ENCODE results near the gene DNM2.
"Not testable (repeated sequence)": the region's sequence is repeated elsewhere in the genome, so short reads cannot be mapped to it uniquely, and the experiment has no call there.

DNM2 gene

DNA sequence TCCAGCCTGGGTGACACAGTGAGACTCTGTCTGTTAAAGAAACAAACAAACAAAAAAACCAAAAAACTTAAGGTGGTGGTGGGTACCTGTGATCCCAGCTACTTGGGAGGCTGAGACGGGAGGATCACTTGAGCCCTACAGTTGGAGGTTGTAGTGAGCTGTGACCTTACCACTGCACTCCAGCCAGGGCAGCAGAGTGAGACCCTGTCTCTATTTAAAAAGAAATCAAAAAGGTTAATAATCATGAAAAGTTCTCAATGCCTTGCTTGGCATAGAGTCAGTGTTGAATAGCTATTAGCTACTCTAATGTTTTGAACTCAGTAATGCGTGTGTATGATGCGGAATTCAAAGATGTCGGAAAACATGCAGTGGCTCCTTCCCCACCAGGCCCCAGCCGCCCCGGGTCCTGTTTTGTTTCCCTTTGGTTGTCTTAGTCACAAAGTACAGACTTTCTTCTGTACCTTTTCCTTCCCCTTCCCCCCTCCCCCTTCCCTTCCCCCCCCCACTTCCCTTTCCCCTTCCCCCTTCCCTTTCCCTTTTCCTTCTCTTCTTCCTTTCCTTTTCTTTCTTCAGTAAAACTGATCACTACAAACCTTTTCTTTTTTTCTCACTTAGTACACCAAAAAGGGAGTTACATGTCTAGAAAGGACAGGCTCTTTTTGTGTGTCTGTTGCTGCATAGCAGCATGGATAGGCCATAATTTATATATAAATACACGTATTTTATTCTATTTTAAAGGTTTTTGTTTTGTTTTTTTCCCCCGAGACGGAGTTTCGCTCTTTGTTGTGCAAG is 35.2 kb downstream of the DNM2 start:
- DNase-seq = no peak

DNA sequence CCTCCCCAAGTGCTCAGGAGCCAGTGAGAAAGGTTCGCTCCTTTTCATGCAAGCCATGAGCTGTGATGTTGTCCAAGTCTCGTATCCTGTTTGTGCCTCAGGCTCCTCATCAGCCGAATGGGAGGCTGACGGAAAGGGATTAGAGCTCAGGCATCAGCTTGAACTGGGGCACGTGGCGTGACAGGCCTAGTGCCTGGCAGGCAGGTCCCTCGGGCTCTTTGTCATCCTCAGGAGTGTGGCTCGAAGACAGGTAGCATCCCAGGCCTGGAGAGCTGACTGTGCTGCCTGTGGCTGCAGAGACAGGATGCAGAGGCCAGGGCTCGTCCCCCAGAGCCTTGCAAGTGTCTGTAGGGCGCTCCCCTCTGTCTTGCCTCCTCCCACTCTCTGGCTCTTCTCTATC is 38.5 kb downstream of the DNM2 start:
- DNase-seq = no peak

DNA sequence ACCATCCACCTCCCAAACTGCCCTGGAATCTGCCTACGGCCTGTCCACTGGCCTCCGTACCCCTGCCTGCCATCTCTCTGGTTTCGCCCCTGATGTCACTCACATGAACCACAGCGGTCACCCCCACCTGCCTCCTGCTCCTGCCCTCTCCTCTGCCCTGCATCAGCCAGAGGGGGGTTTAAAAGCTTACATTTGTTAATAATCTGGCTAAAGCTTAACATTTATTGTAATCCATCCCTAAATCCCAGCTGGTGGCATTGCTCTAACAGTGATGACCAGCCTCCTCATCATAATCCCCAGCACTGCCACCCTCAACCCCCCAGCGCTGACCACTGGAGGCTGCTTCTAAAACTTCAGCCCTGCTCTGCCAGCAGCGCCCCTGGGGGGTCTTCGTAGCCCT is 38.9 kb downstream of the DNM2 start:
- no peak for DNase-seq

DNA sequence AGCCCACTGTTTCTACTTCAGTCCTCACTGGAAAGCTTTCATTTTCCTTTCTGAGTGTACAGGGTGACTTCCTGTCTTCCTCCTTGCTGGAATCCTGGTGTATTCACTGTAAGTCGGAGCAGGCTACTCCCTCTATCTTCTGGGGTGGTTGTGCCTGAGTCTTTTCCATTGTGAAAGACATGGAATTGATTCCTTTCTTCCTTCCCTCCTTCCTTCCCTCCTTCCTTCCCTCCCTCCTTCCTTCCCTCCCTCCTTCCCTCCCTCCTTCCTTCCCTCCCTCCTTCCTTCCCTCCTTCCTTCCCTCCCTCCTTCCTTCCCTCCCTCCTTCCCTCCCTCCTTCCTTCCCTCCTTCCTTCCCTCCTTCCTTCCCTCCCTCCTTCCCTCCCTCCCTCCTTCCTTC is 40.2 kb downstream of the DNM2 start:
- not testable (repeated sequence) for DNase-seq

DNA sequence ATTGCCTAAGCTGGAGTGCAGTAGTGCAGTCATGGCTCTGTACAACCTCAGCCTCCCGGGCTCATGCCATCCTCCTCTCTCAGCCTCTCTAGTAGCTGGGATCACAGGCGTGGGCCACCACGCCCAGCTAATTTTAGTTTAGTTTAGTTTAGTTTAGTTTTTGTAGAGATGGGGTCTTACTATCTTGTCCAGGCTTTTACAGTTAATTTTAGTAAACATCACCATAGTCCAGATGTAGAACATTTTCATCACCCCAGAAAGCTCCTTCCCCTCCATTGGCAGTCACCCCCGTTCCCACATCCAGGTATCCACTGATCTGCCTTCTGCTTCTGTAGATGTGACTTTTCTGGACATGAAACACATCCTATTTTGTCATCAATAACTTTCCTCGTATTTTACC is 41.1 kb downstream of the DNM2 start:
- no peak for DNase-seq

DNA sequence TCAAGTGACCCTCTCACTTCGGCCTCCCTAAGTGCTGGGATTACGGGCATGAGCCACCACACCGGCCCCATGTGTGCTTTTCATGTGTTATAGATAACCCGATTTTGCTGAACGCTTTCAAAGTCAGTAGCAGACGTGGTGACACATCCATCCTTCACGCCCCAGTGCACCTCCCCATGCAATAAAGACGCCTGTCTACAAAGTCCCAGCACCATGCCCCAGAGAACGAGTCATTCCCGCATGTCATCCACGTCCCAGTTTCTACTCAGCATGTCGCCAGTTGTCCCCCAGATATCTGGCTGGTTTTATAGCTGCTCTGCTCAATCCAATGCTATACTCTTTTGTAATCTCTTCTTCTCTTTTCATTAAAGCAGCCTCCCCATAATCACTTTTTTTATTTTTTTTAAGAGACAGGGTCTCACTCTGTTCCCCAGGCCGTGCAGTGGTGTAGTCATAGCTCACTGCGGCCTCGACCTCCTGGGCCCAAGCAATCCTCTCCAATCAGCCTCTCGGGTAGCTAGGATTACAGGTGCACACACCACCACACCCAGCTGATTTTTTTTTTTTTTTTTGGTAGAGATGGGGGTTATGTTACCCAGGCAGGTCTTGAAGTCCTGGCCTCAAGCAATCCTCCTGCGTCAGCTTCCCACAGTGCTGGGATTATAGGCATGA is 42.5 kb downstream of the DNM2 start:
- DNase-seq = no peak

DNA sequence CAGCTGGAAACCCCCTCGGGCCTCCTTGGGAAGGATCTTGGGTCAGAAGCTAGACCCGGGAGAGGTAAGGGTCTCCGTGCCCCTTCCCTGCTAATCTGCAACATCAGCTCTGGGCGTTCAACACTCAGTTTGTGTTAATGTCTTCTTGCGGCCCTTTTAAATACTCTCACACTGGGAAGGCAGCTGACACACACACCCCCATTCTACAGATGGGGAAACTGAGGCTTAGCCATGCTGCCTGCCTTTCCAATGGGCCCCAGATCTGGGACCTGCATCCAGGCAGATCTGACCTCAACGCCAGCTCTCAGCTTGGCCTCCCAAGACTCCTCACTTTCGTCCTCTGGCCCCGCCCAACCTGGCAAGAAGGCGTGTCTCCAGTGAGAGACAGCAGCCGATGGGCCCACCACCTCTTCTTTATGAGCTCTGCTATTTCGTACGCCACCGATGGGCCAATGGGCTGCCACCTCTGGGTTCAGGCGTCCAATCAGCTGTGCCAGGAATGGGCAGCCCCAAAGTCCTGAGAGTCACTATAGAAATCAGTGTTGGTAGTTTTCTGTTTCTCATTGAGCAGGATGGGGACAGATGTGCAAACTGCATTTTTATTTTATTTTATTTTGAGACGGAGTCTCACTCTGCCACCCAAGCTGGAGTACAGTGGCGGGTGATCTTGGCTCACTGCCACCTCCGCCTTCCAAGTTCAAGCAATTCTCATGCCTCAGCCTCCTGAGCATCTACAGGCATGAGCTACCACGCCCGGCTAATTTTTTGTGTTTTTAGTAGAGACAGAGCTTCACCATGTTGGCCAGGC is 43.8 kb downstream of the DNM2 start:
- no peak for DNase-seq

DNA sequence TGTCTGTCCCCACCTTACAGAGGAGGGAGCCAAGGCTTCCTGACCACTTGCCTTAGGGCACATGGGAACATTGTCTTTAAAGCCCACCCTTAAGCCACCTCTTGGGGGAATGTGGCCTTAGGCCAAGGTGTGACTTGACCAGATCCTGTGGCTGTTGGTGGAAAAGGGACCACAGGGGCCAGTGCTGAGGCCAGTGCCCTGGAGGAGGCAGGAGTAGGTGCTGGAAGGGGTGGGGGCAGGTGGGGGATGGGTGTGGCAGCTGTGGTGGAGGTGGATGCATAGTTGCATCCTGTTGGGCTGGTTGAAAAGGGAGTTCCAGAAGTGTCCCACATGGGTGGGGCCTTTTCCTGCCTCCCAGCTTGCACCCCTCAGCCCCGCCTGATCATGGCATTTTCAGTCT is 44.8 kb downstream of the DNM2 start:
- DNase-seq = peak; percentile 40

DNA sequence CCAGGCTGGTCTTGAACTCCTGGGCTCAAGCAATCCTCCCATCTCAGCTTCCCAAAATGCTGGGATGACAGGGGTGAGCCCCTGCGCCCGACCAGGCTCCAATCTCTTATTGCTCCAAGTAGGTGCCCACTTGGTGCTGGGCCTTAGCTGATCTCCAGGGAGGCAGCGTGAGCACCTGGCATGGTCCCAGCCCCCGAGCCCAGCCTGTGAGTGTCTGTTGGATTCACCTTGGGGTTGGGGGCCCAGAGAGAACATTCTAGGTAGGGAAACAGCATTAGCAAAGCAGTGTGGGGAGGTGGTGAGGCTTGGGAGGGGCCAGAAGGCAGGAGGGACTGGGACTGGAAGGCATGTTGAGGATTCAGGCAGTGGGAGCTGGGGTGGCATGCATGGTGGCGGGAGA is 45.5 kb downstream of the DNM2 start:
- no peak for DNase-seq

DNA sequence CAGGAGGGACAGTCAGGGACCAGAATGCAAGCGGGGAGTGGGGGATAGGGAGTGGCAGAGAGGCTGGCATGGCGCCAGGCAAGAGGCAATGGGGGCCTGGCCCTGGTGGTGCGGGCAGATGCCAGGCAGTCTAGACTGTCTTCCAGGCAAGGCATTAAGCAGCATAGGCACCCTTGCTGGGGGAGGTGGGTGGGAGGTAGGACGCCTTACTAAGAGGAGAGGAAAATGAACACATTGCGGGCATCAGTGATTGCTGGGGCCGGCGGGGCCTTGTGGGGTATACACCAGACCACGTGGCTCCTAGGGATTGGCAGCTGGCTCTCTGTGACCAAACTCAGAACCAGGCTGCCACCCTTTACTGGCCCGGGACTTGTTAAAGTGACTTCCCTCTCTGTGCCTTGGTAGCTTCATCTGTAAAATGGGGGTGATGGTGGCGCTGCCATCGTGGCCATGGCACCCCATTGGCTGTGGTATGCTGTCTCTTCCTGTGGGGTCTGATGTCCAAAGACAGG is 46.0 kb downstream of the DNM2 start:
- DNase-seq = no peak

DNA sequence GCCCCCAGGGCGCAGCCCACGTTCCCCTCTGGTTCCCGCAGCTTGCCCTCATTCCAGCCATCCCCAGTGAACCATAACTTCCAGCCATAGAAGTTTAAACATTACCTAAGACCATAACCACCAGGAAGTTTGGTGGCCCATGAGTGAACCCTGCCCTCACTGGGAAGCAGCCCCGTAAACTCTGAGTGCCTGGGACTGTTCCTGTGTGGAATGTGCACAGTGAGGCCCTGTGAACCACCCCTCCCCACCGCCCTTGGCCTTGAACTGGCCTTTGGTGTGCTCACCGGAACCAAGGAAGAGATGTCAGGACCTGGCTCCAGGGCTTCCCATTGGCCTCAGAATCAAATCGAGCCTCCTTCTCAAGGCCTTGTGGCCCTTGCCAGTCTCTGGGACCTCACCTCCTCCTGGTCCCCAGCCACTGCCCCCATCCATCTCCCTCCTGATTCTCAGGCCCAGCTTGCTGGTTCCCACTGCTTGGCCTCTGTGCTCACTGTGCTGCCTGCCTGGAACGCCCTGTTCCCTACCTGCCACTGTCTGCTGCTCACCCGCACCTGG is 46.5 kb downstream of the DNM2 start:
- DNase-seq = no peak

DNA sequence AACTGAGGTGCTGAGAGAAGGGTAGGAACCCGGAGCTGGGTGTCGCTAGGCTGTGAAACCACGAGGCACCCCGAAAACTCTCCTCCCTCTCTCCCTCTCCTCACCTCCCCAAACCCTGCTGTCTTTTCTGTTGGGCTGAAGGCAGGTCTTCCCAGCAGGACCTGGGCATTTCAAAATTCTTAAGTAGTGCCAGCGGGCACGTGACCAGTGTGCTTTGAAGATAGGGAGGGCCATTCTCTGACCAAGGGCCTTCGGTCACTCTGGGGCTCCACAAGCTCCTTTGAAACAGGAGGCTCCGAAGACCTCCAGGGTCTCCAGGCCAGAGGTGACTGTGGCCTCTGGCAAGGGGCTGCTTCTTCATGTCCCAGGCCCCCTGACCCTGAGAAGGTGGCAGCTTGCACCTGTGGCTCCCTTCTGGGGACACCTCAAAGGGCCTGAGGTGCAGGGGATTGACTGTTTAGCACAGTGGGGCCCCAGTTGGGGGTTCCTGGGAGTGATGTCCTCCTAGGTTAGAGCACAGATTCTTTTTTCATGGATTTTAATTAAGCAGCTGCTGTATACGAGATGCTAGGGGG is 48.3 kb downstream of the DNM2 start:
- DNase-seq = no peak

DNA sequence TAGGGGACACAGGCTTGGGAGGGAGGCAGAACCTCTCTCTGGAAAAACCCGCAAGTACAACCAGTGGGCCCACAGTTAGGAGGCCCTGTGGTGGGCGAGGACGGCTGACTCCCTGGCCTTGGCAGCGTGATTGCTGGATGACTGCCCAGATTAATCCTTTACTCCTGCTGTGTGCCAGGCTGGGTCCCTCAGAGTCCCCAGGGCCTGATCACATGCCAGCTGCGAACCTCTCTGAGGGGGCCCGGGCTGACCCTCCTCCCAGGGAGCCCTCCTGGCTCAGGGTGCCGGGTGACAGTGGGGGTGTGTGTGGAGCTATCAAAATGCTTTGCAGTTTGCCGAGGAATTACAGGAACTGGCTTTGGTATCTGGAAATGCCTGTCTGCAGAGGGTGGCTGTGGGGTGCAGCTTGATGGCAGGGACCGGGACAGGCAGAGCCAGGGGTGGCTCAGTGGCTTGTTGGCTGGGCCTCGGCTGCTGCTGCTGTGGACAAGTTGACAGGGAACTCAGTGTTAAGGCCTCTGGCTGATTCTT is 48.9 kb downstream of the DNM2 start:
- no peak for DNase-seq

DNA sequence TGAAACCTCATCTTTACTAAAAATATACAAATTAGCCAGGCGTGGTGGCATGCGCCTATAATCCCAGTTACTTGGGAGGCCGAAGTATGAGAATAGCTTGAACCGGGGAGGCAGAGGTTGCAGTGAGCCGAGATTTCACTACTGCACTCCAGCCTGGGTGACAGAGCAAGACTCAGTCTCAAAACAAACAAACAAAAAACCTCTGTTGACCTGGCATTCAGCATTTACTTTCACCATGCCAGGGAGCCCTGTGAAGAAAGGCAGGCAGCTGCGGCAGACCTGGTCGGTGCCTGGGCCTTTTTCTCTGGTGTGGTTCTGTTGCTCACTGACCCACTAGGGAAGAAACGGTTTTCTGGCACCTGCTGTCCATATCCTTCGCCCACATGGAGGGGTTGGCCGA is 49.8 kb downstream of the DNM2 start:
- DNase-seq = no peak

DNA sequence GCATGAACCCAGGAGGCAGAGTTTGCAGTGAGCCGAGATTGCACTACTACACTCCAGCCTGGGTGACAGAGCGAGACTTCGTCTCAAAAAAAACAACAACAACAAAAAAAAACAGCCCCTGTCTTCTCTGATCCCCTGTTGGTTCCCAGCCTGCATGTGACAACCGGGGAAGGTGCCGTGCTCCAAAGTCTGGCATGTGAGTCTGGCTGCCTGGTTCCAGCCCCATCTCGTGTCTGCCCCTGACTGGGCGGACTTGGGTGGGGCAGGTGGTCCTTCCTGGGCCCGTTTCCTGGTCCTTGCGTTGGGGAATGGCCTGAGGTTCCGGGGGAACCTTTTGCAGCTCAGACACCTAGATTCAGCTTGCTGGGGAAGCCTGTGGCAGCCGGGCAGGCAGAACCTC is 50.5 kb downstream of the DNM2 start:
- no peak for DNase-seq

DNA sequence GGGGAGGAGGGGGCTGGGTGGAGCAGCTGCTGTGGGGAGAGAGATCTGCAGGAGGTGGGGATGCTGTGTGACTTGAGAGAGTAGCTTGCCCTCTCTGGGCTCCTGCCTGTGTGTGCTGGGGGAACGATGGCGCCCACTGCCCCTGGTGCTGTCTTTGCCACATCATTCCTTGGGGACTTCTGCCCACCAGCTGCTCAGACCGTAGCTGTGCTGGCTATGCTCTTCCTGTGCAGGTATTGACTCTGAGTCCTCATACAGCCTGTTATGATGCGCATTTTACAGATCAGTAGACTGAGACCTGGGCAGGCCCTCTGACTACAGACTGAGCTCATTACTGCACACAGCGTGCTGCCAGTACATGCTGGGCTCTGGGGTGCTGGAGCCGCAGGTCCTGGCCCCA is 51.1 kb downstream of the DNM2 start:
- no peak for DNase-seq

DNA sequence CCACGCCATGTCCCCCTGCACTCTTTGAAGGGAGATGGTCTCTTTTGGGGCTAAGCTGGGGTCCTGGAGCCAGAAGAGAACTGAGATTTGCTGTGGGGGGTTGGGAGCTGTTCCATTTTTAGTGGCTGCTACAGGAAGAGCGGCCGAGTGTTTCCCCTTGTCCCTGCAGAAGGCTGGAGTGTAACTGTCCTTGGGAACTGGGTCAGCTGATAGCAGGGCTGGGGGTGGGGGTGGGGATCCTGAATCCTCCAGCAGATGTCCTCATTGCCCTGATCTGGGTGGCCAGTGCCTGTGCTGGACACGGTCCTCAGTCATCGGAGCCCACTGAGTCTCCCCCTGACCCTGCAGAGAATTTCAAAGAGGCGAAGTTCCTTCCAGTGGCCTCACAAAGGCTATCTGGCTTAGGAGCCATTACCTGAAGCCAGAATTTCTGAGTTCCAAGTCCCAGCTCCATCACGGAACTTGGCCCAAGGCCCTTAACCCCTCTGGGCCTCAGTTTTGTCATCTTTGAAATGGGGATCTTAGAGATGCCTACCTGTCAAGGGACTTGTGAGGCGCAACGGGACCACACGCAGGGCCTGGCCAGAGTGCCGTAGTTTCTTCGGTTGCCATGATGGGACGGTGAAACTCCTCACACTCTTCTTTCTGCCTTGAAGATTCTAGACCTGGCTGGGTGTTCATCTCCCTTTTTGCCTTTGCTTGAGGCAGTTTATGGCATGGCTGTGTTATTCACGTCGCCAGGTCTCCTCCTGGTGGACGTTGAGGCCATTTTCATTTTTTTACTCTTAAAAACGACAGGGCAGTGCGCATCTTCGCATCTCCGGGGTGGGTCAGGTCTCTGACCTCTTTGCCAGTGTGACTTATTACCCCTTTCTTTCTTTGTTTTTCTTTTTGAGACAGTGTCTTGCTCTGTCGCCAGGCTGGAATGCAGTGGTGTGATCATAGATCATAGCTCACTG is 51.9 kb downstream of the DNM2 start:
- DNase-seq = no peak

DNA sequence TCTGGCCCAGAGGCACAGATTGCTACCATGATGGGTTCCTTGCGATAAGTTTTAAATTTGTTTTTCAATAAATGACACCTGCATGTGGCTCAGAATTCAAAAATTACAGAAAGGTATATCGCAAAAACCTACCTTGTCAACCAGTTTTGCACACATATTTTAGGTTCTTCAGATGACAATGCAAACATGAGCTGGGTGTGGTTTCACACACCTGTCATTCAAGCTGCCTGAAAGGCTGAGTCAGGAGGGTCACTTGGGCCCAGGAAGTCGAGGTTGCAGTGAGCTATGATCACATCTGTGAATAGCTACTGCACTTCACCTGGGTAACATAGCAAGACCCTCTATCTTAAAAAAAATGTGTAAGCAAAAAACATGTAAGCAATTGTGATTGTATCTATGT is 56.1 kb downstream of the DNM2 start:
- DNase-seq = no peak

DNA sequence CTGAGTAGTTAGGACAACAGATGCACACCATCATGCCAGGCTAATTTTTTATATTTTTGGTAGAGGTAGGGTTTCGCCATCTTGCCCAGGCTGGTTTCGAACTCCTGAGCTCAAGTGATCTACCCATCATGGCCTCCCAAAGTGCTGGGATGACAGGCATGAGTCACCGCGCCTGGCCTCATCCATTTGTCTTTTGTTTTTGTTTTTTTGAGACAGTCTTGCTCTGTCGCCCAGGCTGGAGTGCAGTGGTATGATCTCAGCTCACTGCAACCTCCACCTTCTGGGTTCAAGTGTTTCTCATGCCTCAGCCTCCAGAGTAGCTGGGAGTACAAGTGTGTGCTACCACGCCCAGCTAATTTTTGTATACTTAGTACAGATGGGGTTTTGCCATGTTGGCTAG is 57.0 kb downstream of the DNM2 start:
- no peak for DNase-seq

DNA sequence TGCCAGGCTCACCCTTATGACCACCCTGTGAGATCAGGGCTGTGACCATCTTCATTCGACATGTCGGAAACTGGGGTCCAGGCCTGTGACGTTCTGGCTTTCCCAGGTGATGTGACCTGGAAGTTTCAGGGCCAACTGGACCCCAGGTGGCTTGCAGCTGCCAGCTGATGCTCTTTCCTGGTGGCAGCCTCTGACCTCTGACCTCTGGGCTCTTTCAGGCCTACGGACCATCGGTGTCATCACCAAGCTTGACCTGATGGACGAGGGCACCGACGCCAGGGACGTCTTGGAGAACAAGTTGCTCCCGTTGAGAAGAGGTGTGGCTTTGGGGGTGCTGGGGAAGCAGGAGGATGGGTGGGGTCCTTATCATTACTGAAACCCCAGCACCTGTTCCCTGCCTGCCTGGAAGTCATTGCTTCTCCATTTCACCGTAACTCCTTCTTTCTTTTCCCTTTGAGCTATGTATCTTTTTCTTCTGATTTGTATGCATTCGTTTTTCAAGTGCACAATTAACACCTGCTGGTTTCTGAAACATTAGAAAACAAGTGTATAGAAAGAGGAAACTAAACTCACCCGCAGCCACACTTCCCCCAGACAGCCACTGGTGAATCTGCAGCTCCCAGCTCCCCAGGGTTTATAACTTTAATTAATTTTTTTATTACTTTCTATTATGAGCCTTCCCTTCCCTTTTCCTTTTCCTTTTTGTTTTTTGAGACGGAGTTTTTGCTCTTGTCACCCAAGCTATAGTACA is 59.2 kb downstream of the DNM2 start:
- DNase-seq = no peak

DNA sequence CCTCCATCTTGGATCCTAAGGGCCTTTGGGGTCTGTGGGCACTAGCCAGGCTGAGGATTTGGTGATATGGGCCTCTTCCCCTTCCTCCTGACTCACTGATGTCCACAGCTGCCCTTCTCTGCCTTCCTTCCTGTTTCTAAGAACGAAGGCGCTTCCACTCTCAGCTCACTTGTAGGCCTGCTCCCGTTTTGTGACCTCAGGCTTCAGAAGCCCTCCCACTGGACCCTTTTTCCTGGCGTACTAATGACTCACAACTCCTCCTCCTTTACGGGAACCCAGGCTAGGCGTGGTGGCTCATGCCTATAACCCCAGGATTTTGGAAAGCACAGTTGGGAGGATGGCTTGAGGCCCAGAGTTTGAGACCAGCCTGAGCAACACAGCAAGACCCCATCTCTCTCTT is 62.5 kb downstream of the DNM2 start:
- no peak for DNase-seq

Data from activated effector memory CD4-positive, alpha-beta T cell treated with Interleukin-2 at 50 U/mL for 16 hours (primary cell).